GM23248 (cell line): ENCODE data around the gene GRIK5.

Experiments
- EZH2 ChIP-seq: fragments of 200-600 bp; sonication (generic); IDR thresholded peaks from 2 replicates; pipeline ENCODE4 v1.6.1; 2018; ENCODE audit warnings: antibody characterized with exemption, mild to moderate bottlenecking; ENCODE audit not compliant: insufficient read depth, poor library complexity, severe bottlenecking
- EZH2phosphoT487 ChIP-seq: fragments of 200-600 bp; sonication (generic); IDR thresholded peaks from 2 replicates; pipeline ENCODE4 v1.6.1; 2018; ENCODE audit warnings: antibody characterized with exemption, moderate library complexity, mild to moderate bottlenecking, low read depth; ENCODE audit not compliant: insufficient read depth

- TF ChIP-seq EZH2: no peak
- no peak for TF ChIP-seq EZH2phosphoT487
These were observed 41.4 kb downstream of the GRIK5 start for GRCh38 chr19:42028304-42029216.
